Panc1 (cell line): ENCODE measurements around the gene PNKP.

Source experiments
- POLR2AphosphoS5 ChIP-seq: IDR thresholded peaks from 2 replicates; pipeline ENCODE4 v1.6.1; 2012; ENCODE audit warnings: mild to moderate bottlenecking, low read depth, low read length, moderate library complexity
- TF ChIP-seq, protein P1 (sequence below): fragments of 450-650 bp; IDR thresholded peaks from 2 replicates; pipeline ENCODE4 v1.5.1; 2017; ENCODE audit warnings: mild to moderate bottlenecking
- TF ChIP-seq, protein P2 (sequence below), 2 experiments: IDR thresholded peaks; 2 replicates each; pipeline ENCODE4 v1.6.1; 2011 to 2012; ENCODE audit warnings: low read depth in 2 of 2, control low read depth in 1 of 2, low read length in 1 of 2, mild to moderate bottlenecking in 1 of 2, moderate library complexity in 1 of 2; ENCODE audit not compliant: insufficient read depth in 1 of 2

DNA sequence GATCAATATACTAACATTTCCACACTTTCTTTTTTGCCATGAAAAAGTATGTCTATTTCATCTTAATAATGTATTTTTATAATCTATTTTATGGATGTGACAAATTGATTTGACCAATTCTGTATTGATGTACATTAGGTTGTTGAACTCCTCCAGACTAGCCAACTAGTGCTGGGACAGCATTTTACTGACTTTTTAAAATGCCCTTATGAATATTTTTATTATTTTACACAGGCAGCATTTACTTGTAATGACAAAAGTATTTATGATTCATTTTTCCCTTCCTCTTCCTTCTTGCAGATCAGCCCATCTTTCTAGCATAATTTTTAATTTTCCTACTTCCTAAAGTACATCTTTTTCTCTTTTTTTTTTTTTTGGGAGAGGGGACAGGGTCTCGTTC lies 53.4 kb downstream of the PNKP start:
- TF ChIP-seq, protein P1, sequence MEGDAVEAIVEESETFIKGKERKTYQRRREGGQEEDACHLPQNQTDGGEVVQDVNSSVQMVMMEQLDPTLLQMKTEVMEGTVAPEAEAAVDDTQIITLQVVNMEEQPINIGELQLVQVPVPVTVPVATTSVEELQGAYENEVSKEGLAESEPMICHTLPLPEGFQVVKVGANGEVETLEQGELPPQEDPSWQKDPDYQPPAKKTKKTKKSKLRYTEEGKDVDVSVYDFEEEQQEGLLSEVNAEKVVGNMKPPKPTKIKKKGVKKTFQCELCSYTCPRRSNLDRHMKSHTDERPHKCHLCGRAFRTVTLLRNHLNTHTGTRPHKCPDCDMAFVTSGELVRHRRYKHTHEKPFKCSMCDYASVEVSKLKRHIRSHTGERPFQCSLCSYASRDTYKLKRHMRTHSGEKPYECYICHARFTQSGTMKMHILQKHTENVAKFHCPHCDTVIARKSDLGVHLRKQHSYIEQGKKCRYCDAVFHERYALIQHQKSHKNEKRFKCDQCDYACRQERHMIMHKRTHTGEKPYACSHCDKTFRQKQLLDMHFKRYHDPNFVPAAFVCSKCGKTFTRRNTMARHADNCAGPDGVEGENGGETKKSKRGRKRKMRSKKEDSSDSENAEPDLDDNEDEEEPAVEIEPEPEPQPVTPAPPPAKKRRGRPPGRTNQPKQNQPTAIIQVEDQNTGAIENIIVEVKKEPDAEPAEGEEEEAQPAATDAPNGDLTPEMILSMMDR = no peak
- TF ChIP-seq POLR2AphosphoS5 = no peak
- TF ChIP-seq, protein P2, sequence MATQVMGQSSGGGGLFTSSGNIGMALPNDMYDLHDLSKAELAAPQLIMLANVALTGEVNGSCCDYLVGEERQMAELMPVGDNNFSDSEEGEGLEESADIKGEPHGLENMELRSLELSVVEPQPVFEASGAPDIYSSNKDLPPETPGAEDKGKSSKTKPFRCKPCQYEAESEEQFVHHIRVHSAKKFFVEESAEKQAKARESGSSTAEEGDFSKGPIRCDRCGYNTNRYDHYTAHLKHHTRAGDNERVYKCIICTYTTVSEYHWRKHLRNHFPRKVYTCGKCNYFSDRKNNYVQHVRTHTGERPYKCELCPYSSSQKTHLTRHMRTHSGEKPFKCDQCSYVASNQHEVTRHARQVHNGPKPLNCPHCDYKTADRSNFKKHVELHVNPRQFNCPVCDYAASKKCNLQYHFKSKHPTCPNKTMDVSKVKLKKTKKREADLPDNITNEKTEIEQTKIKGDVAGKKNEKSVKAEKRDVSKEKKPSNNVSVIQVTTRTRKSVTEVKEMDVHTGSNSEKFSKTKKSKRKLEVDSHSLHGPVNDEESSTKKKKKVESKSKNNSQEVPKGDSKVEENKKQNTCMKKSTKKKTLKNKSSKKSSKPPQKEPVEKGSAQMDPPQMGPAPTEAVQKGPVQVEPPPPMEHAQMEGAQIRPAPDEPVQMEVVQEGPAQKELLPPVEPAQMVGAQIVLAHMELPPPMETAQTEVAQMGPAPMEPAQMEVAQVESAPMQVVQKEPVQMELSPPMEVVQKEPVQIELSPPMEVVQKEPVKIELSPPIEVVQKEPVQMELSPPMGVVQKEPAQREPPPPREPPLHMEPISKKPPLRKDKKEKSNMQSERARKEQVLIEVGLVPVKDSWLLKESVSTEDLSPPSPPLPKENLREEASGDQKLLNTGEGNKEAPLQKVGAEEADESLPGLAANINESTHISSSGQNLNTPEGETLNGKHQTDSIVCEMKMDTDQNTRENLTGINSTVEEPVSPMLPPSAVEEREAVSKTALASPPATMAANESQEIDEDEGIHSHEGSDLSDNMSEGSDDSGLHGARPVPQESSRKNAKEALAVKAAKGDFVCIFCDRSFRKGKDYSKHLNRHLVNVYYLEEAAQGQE (IDR thresholded peaks at IDR 0.05; ENCODE audit: insufficient read depth in 1 of 2, low read depth in 2 of 2, low read length in 1 of 2) = no peak
